Mesodermal cell (in vitro differentiated cells): Measurements from ENCODE around the gene NCAPG2.

Source experiments
- H3K27ac ChIP-seq: 2 replicates; pipeline ENCODE4 v1.7.0; 2013; ENCODE audit warnings: mild to moderate bottlenecking, low read depth, low read length, moderate library complexity; ENCODE audit not compliant: severe bottlenecking
- H3K36me3 ChIP-seq: 2 replicates; pipeline ENCODE4 v1.7.1; 2013; ENCODE audit warnings: mild to moderate bottlenecking, low read length, moderate library complexity; ENCODE audit not compliant: control insufficient read depth, insufficient read depth
- H3K4me1 ChIP-seq: one replicate; pipeline ENCODE4 v1.7.1; 2013; ENCODE audit warnings: mild to moderate bottlenecking, low read length; ENCODE audit not compliant: insufficient read depth, control insufficient read depth, poor library complexity, severe bottlenecking
- H3K4me3 ChIP-seq: 2 replicates; pipeline ENCODE4 v1.7.0; 2013; ENCODE audit warnings: low read length, control low read depth, mild to moderate bottlenecking; ENCODE audit not compliant: insufficient read depth, poor library complexity, severe bottlenecking; ENCODE audit errors: extremely low read depth
- H3K9me3 ChIP-seq: 2 replicates; pipeline ENCODE4 v1.7.1; 2013; ENCODE audit warnings: mild to moderate bottlenecking, low read length, moderate library complexity; ENCODE audit not compliant: control insufficient read depth
- WGBS, 2 experiments: methylation state at CpG; one replicate each; pipeline ENCODE4 v1.1.5; 2013; ENCODE audit warnings: missing lambda C conversion rate in 2 of 2; ENCODE audit not compliant: insufficient coverage in 2 of 2; 5-methylcytosine and 5-hydroxymethylcytosine counted together

NCAPG2 gene

DNA sequence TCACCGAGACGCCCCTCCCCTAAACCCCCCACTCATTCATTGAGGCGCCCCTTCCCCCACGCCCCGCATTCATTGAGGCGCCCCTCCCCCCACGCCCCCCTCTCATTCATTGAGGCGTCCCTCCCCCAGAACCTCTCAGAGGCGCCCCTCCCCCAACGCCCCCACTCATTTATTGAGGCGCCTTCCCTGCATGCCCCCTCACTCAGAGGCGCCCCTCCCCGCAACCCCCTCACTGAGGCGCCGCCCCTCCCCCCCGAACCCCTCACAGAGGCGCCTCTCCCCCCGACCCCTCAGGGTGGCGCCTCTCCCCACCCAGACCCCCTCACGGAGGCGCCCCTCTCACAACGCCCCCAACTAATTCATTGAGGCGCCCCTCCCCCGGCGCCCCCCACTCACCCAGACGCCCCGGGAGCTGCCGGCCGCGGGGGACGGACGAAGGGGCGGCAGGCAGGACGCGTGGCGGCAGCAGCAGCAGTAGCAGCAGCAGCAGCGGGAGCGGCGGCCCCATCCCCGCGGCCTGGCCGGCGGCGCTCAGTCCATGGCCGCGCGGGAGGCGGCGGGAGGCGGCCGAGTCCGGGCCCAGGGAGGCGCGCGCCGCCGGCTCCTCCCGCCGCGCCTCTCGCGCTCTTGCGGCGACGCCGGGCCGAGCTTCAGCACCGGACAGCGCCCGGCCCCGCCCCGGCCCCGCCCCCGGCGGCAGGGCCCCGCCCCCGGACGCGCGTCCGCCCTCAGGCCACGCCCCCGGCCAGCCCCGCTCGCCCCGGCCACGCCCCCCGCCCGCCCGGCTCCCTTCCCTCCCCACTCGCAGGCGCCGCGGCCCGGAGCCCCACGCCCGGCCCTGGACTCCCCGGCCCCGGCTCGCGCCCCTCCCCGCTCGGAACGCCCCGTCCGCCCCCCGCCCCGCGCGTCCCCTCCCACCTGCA, 117.2 kb downstream of the NCAPG2 start, which contains the start of gene PTPRN2:
TSS of gene PTPRN2 (minus strand) at position 662 of the 923 bp plus-strand sequence.
- Histone ChIP-seq H3K27ac (no peak within 1 kb of the TSS), H3K4me1 (no peaks in the 10 kb centered on the region), H3K4me3 (no peak within 1 kb of the TSS), H3K9me3 (peaks cover 57% of the 10 kb centered on the region), H3K36me3 (no peaks in the 10 kb centered on the region)
- WGBS, 2 experiments, result 81 to 89% methylated on average over 13 to 39 of the region's 110 CpGs

DNA sequence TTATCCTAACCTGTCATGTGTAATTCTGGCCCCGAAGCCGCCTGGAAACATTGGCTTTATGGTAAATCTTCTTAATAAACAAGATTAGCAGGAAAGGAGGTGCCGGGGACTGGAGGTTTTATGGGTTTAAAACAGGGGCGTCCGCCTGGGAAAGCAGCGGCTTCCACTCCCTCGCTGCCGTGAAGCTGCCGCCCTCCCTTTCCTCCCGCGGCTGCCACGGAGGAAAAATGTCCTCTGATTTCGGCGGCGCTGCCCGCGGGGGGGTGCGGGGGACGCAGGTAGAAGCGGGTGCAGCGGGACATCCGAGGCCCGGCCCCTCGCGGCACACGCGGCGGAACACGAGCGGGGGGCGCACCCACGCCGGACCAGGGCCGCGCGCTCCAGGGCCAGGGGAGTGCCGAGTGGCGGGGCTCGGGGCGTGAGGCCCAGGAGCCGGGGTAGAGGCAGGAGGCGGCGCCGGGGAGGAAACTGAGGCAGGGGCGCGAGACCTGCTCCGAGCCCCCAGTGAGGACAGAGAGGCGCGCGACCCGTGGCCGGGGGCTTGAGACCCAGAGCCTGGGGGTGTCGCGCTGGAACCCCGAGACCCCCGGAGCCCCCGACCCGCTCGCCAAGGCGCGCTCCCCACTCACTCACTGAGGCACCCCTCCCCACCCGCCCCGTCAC, 118.0 kb downstream of the NCAPG2 start:
- no peak overlapping the region for H3K4me3 ChIP-seq
- no peaks in the 10 kb centered on the region for H3K4me1 ChIP-seq
- H3K27ac ChIP-seq, result no peak overlapping the region
- H3K36me3 ChIP-seq, result no peaks in the 10 kb centered on the region
- WGBS, 2 experiments, result 91 to 95% methylated on average over 31 to 47 of the region's 63 CpGs
- H3K9me3 ChIP-seq, result peaks cover 53% of the 10 kb centered on the region

DNA sequence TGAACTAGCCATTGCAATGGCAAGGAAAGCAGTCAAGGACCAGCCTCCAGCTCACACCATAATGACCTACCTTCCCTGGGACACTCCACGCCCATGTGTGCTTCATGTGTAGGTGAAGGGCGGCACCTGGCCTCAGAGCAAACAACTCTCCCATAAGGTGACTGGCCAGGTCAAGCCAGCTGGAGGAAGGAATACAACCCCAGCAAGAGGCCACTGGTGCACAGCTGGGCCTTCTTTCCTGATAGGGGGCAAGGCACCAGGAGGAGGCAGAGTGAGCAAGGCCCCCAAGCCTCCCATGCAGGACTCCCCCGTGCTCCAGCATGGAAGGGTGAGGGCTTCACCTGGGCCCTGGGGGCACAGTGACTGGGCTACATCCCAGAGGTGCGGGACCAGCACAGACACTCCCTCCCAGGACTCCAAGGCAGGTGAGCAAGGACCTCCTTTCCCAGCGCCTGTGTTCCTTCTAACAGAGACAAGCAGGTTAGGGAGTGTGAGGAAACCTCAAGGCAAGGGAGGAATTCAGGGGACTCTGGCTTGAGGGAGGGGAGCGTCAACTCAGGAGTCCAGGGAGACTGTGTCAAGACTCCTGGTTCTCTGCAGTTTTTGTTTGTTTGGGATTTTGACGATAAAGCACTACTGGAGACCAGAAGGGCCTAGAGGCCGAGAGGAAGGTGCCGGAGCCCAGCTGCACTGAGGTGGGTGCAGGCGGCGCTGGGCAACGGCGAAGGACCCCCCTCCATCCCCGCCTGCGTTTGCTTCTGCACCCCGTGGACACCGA, 118.7 kb downstream of the NCAPG2 start:
- WGBS, 2 experiments, result 82% methylated on average over 16 of the region's 17 CpGs
- Histone ChIP-seq H3K36me3 (no peaks in the 10 kb centered on the region), H3K4me1 (no peaks in the 10 kb centered on the region), H3K9me3 (peaks cover 54% of the 10 kb centered on the region), H3K4me3 (no peak overlapping the region), H3K27ac (no peak overlapping the region)

DNA sequence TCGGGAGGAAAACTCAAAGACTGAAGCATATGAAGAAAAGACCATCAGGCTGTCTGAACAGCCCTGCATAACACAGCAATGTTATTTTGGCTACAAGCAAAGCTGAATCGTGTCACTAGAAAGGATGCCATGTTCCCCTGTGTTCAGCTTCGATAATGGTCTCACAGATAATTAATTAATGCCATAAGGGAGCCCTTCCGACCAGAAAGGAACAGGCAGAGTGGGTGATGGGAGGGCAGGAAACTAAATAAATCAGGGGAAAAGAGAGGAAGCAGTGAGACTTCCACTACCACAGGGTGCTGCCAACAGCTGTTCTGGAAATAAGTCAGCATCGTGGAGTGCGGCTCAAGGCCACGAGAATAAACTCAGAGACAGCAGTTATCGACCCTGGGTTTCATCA, 120.2 kb downstream of the NCAPG2 start:
- Histone ChIP-seq H3K4me1 (no peaks in the 10 kb centered on the region), H3K27ac (no peak overlapping the region), H3K9me3 (peaks cover 59% of the 10 kb centered on the region), H3K36me3 (no peaks in the 10 kb centered on the region), H3K4me3 (no peak overlapping the region)
- WGBS, 2 experiments, result 48 to 64% methylated on average over 7 of the region's 8 CpGs

DNA sequence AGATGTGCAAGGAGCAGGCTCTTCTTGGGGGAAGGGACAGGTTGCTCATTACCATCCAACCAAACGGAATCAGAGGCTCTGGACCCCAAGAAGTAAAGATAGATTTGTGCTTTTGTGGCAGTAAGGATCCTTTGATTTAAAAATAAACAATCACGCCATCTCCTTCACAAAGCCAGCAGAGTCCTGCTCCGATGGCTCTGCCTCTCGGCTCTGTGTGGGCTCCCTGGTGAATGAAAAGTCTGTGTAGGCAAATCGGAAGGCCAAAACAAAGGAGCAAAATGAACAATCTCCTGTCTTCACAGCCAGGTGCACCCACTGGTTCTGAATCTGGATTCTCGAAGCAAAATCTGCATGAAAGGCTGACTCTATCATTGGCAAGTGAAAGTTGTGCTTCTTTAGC, 120.8 kb downstream of the NCAPG2 start:
- no peaks in the 10 kb centered on the region for H3K36me3 ChIP-seq
- WGBS, 2 experiments, result 54% methylated on average over 2 of the region's 6 CpGs; no CpG with 5 or more reads in 1 of the 2 experiments
- H3K27ac ChIP-seq, result no peak overlapping the region
- no peaks in the 10 kb centered on the region for H3K4me1 ChIP-seq
- H3K4me3 ChIP-seq, result no peak overlapping the region
- H3K9me3 ChIP-seq, result peaks cover 63% of the 10 kb centered on the region

DNA sequence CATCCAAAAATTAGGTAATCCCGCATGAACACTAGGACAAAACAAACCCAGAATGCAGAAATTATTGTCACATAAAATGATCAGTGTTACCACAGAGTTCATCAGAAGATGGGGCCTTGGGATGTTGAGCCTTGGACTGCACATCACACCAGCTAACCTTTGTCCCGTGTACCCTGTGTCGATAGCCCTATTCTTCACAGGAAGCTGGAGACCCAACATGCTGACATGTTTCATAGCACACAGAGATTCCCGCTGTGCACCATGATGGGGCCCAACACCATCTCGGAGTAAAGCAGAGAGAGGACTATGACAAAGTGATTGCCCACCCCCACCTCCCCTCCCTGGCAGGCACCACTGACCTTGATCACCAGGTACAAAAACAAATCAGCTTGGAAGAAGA, 121.5 kb downstream of the NCAPG2 start:
- Histone ChIP-seq H3K9me3 (peaks cover 63% of the 10 kb centered on the region), H3K4me1 (no peaks in the 10 kb centered on the region), H3K4me3 (no peak overlapping the region), H3K36me3 (no peaks in the 10 kb centered on the region), H3K27ac (no peak overlapping the region)
- WGBS, 2 experiments, result 64 to 80% methylated on average over 3 to 5 of the region's 5 CpGs

DNA sequence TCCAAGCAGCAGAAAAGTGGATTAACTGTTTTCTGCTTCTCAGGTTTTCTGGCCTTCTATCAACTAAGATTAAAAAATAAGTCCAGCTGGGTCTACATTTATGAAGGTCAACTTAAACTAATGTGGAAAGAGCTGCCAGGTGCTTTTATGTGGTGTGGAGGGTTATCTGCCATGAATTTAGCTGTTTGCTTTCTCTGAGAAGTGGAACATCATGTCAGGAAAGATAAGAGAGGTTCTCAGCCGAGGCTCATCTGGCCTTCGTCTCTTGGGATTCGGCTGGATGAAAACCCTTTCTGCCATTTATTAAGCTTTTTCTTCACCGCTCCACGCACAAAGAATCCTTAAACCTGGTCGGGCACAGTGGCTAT, 122.5 kb downstream of the NCAPG2 start:
- H3K36me3 ChIP-seq, result no peaks in the 10 kb centered on the region
- peaks cover 68% of the 10 kb centered on the region for H3K9me3 ChIP-seq
- H3K27ac ChIP-seq, result no peak overlapping the region
- no peaks in the 10 kb centered on the region for H3K4me1 ChIP-seq
- 71% methylated on average over 5 to 6 of the region's 6 CpGs for WGBS, 2 experiments
- no peak overlapping the region for H3K4me3 ChIP-seq

DNA sequence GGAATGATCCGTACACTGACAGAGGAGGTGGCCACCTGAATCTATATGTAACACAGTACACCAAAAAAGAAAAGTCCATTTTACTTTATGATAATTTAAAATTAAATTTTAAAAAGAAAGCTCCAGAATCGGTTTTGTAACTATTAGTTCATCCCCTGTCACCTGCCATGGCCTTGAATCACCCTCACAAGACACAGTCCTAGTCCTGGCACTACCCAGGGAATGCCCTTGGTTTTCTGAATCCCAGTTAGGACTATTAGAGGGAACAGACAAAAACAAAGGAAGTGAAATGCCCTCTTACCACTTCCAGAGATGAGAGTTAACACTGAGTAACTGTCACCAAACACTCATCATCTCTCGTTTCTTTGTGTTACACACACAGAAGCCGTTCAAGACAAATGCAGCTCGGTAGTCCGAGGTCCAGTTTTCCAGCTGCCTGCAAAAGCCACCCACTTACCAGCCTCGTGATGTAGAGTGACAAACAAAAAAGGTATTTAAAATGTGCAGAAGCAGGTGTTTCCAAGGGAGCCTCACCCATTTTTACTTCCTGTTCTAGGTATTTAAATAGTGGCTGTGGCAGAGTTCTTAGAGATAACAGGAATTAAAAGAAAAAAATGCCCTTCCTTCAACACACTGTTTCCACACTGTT, 123.0 kb downstream of the NCAPG2 start:
- H3K36me3 ChIP-seq, result no peaks in the 10 kb centered on the region
- no peak overlapping the region for H3K27ac ChIP-seq
- peaks cover 67% of the 10 kb centered on the region for H3K9me3 ChIP-seq
- no peak overlapping the region for H3K4me3 ChIP-seq
- H3K4me1 ChIP-seq, result no peaks in the 10 kb centered on the region
- WGBS, 2 experiments, result 66 to 81% methylated on average over 4 to 6 of the region's 7 CpGs
